HUES64 (cell line): ENCODE measurements around the gene ITGB1.

Experiments used
- H3K27ac ChIP-seq: 2 replicates; pipeline ENCODE4 v1.7.0; 2013; ENCODE audit warnings: low read depth, low read length, inconsistent platforms
- H3K27me3 ChIP-seq: 2 replicates; pipeline ENCODE4 v1.6.1; 2013; ENCODE audit warnings: mild to moderate bottlenecking, low read length; ENCODE audit not compliant: insufficient read depth
- H3K36me3 ChIP-seq: 2 replicates; pipeline ENCODE4 v1.6.1; 2013; ENCODE audit warnings: mild to moderate bottlenecking, low read length; ENCODE audit not compliant: insufficient read depth
- H3K4me1 ChIP-seq: 2 replicates; pipeline ENCODE4 v1.6.1; 2013; ENCODE audit warnings: mild to moderate bottlenecking, low read length, moderate library complexity; ENCODE audit not compliant: insufficient read depth
- H3K4me3 ChIP-seq: 2 replicates; pipeline ENCODE4 v1.5.1; 2013; ENCODE audit warnings: mild to moderate bottlenecking, low read length, moderate library complexity
- H3K9ac ChIP-seq: 2 replicates; pipeline ENCODE4 v1.6.1; 2013; ENCODE audit warnings: mild to moderate bottlenecking, low read depth, low read length
- H3K9me3 ChIP-seq: 2 replicates; pipeline ENCODE4 v1.6.1; 2013; ENCODE audit warnings: low read depth, low read length; ENCODE audit not compliant: insufficient read depth
- WGBS: fragments of 150-250, 120-280 bp; methylation state at CpG from one replicate; pipeline ENCODE4 v1.1.7; 2013; ENCODE audit warnings: missing lambda C conversion rate; 5-methylcytosine and 5-hydroxymethylcytosine counted together

ITGB1 gene

GRCh38 chr10:32877915-32878314, 80.1 kb downstream of the ITGB1 start:
- Histone ChIP-seq H3K9ac (no peak overlapping the region), H3K4me1 (no peaks in the 10 kb centered on the region; the same call in 1 of the 2 replicates), H3K36me3 (no peaks in the 10 kb centered on the region), H3K9me3 (no peaks in the 10 kb centered on the region), H3K4me3 (no peak overlapping the region), H3K27me3 (peaks cover 9% of the 10 kb centered on the region), H3K27ac (no peak overlapping the region)

GRCh38 chr10:32865170-32865569, 92.9 kb downstream of the ITGB1 start:
- Histone ChIP-seq H3K36me3 (no peaks in the 10 kb centered on the region), H3K27me3 (no peaks in the 10 kb centered on the region), H3K4me1 (no peaks in the 10 kb centered on the region), H3K9ac (no peak overlapping the region), H3K9me3 (no peaks in the 10 kb centered on the region), H3K4me3 (no peak overlapping the region), H3K27ac (no peak overlapping the region)
- 100% methylated on average over 1 of the region's 1 CpG for WGBS

GRCh38 chr10:32854435-32854834, 103.6 kb downstream of the ITGB1 start:
- Histone ChIP-seq H3K9ac (no peak overlapping the region), H3K4me3 (no peak overlapping the region), H3K27me3 (no peaks in the 10 kb centered on the region), H3K9me3 (no peaks in the 10 kb centered on the region), H3K4me1 (no peaks in the 10 kb centered on the region), H3K27ac (no peak overlapping the region), H3K36me3 (no peaks in the 10 kb centered on the region)
- WGBS, result 100% methylated on average over 2 of the region's 2 CpGs

- no peaks in the 10 kb centered on the region for H3K4me1 ChIP-seq
- 0% methylated on average over 1 of the region's 1 CpG for WGBS
- H3K27me3 ChIP-seq, result no peaks in the 10 kb centered on the region
- no peak overlapping the region for H3K9ac ChIP-seq
- no peaks in the 10 kb centered on the region for H3K9me3 ChIP-seq
- H3K27ac ChIP-seq, result no peak overlapping the region
- no peak overlapping the region for H3K4me3 ChIP-seq
- H3K36me3 ChIP-seq, result no peaks in the 10 kb centered on the region
Observed at GRCh38 chr10:32851301-32851700, 106.7 kb downstream of the ITGB1 start.
